Upper lobe of left lung (tissue), 4 donors: ENCODE measurements around the gene MAP2K5.

Experiments
- POLR2AphosphoS5 ChIP-seq, 2 donors: sonication (generic); formaldehyde crosslinking; IDR thresholded peaks; one replicate each; pipeline ENCODE4 v1.5.1; 2017; ENCODE audit warnings: antibody characterized with exemption in 2 of 2
- TF ChIP-seq, protein P1 (sequence below), 6 experiments: fragments of 450-650 bp in 4 of 6; fragments of 200-600 bp in 2 of 6; sonication (generic) in 2 of 6; IDR thresholded peaks; one replicate each; pipeline ENCODE4 v1.5.1; 2016 to 2019; ENCODE audit warnings: antibody characterized with exemption in 6 of 6

DNA sequence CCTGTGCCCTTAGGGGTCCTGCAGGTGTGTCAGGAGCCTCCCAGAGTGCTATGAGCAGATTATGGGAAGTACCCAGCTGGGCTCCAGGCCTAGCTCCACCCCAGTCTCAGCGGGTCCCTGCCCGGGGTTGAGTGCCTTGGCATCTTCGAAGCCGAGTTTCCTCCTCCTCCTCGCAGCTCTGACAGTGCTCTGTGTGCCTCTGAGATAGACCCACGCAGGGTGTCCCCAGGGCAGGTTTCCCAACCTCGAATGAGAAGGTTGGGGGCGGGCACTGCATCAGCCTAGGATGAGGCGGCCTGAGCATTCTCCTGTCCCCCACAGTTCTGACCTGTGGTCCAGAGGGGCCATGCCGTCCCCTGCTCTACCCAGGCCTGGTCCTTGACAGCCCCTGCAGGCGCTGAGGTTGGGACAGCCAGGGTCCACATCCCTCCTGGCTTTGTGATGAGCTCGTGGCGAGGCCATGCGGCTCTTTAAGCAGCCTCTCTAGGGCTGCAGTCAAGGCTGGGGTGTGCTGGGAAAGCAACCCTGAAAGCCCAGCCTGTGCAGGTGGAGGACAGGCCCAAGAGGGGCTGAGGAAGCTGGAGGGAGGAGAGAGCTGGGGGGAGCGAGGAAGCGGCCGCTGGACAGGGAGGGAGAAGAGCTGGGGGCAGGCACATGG is 262.6 kb downstream of the MAP2K5 start:
- TF ChIP-seq POLR2AphosphoS5 (IDR thresholded peaks at IDR 0.05): no peak
- TF ChIP-seq, protein P1, sequence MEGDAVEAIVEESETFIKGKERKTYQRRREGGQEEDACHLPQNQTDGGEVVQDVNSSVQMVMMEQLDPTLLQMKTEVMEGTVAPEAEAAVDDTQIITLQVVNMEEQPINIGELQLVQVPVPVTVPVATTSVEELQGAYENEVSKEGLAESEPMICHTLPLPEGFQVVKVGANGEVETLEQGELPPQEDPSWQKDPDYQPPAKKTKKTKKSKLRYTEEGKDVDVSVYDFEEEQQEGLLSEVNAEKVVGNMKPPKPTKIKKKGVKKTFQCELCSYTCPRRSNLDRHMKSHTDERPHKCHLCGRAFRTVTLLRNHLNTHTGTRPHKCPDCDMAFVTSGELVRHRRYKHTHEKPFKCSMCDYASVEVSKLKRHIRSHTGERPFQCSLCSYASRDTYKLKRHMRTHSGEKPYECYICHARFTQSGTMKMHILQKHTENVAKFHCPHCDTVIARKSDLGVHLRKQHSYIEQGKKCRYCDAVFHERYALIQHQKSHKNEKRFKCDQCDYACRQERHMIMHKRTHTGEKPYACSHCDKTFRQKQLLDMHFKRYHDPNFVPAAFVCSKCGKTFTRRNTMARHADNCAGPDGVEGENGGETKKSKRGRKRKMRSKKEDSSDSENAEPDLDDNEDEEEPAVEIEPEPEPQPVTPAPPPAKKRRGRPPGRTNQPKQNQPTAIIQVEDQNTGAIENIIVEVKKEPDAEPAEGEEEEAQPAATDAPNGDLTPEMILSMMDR (IDR thresholded peaks at IDR 0.05): no peak
